IMR-90 (cell line): ENCODE data around the gene TTC21B. TPM values are rescaled to one million over a fixed set of nuclear protein-coding genes. Genes with fewer than 3 reads are reported as not detected.

ENCODE experiments used
- ATAC-seq: fragments of 200-7000 bp; cut with Tn5 transposase; 2 replicates; pipeline ENCODE4 v1.9.1; 2020; ENCODE audit warnings: low read depth, mild to moderate bottlenecking, moderate library complexity
- BruUV-seq: library from RNA; stranded (reverse); fragments of 400-500 nt; replicated peaks from 2 replicates; lab custom pipeline; 2021; lab: Mats Ljungman, UMichigan
- CTCF ChIA-PET: fragments of 300-600 bp; formaldehyde crosslinking; extraction: SDS; loops from one replicate; lab custom pipeline; 2021; ENCODE audit warnings: antibody characterized with exemption; lab: Yijun Ruan, JAX
- POLR2A ChIA-PET: fragments of 300-600 bp; sonication (Branson Sonifier 250); formaldehyde crosslinking; loops from one replicate; lab custom pipeline; 2022; ENCODE audit warnings: antibody characterized with exemption; ENCODE audit not compliant: unreplicated experiment; lab: Charles Lee
- DNase-seq: peaks from one replicate; pipeline ENCODE4 v3.0.0; 2013
- H2AFZ ChIP-seq: replicated peaks from 2 replicates; pipeline ENCODE3; 2013; ENCODE audit warnings: low read length, mild to moderate bottlenecking; ENCODE audit not compliant: poor library complexity
- H2AK5ac ChIP-seq: 2 replicates; pipeline ENCODE4 v1.6.1; 2013; ENCODE audit warnings: low read depth, low read length, inconsistent platforms
- H2AK9ac ChIP-seq: replicated peaks from 2 replicates; pipeline ENCODE3; 2013; ENCODE audit warnings: mild to moderate bottlenecking, low read depth, low read length, moderate library complexity; ENCODE audit not compliant: poor library complexity
- H2BK120ac ChIP-seq: 2 replicates; pipeline ENCODE4 v1.6.1; 2013; ENCODE audit warnings: low read depth, low read length, inconsistent platforms
- H2BK15ac ChIP-seq: 3 replicates; pipeline ENCODE4 v1.6.1; 2013; ENCODE audit warnings: low read depth, low read length, inconsistent platforms
- H2BK20ac ChIP-seq: 2 replicates; pipeline ENCODE4 v1.6.1; 2013; ENCODE audit warnings: low read depth, mild to moderate bottlenecking, inconsistent platforms, low read length, moderate library complexity
- H2BK5ac ChIP-seq: 2 replicates; pipeline ENCODE4 v1.6.1; 2013; ENCODE audit warnings: mild to moderate bottlenecking, low read depth, low read length, inconsistent platforms; ENCODE audit not compliant: poor library complexity, severe bottlenecking
- H3K14ac ChIP-seq: replicated peaks from 2 replicates; pipeline ENCODE4 v1.6.1; 2013; ENCODE audit warnings: low read depth, low read length, inconsistent platforms
- H3K18ac ChIP-seq: 2 replicates; pipeline ENCODE4 v1.6.1; 2013; ENCODE audit warnings: low read depth, low read length, control low read depth
- H3K23ac ChIP-seq: 2 replicates; pipeline ENCODE4 v1.6.1; 2013; ENCODE audit warnings: low read depth, low read length, inconsistent platforms
- H3K27ac ChIP-seq: 2 replicates; pipeline ENCODE4 v1.5.1; 2013; ENCODE audit warnings: mild to moderate bottlenecking, control low read depth, low read length; ENCODE audit not compliant: insufficient read depth
- H3K27me3 ChIP-seq: 2 replicates; pipeline ENCODE4 v1.6.1; 2013; ENCODE audit warnings: low read length; ENCODE audit not compliant: control insufficient read depth, insufficient read depth
- H3K36me3 ChIP-seq: 2 replicates; pipeline ENCODE4 v1.6.1; 2013; ENCODE audit warnings: low read length, mixed read lengths; ENCODE audit not compliant: control insufficient read depth, insufficient read depth
- H3K4ac ChIP-seq: 2 replicates; pipeline ENCODE4 v1.6.1; 2013; ENCODE audit warnings: low read depth, low read length, inconsistent platforms
- H3K4me1 ChIP-seq: 2 replicates; pipeline ENCODE4 v1.6.1; 2013; ENCODE audit warnings: low read length, mixed read lengths; ENCODE audit not compliant: control insufficient read depth, insufficient read depth
- H3K4me2 ChIP-seq: 2 replicates; pipeline ENCODE4 v1.6.1; 2013; ENCODE audit warnings: low read depth, mild to moderate bottlenecking, control low read depth, low read length, moderate library complexity
- H3K4me3 ChIP-seq: 2 replicates; pipeline ENCODE4 v1.5.1; 2013; ENCODE audit warnings: low read depth, mild to moderate bottlenecking, control low read depth, low read length, moderate library complexity; ENCODE audit not compliant: insufficient read depth
- H3K56ac ChIP-seq: 2 replicates; pipeline ENCODE4 v1.6.1; 2013; ENCODE audit warnings: low read length, inconsistent platforms; ENCODE audit not compliant: insufficient read depth; ENCODE audit errors: extremely low read depth
- H3K79me1 ChIP-seq, 2 experiments: 2 replicates each; pipeline ENCODE4 v1.6.1; 2013; ENCODE audit warnings: low read length in 2 of 2, inconsistent platforms in 1 of 2, low read depth in 1 of 2
- H3K9ac ChIP-seq: 2 replicates; pipeline ENCODE4 v1.6.1; 2013; ENCODE audit warnings: low read depth, low read length, control low read depth
- H3K9me1 ChIP-seq: 2 replicates; pipeline ENCODE4 v1.6.1; 2013; ENCODE audit warnings: low read length, inconsistent platforms; ENCODE audit not compliant: insufficient read depth
- H3K9me3 ChIP-seq: 2 replicates; pipeline ENCODE4 v1.6.1; 2013; ENCODE audit warnings: low read length; ENCODE audit not compliant: control insufficient read depth, insufficient read depth
- H4K20me1 ChIP-seq: 2 replicates; pipeline ENCODE4 v1.6.1; 2013; ENCODE audit warnings: low read length, inconsistent platforms; ENCODE audit not compliant: insufficient read depth
- H4K5ac ChIP-seq: 2 replicates; pipeline ENCODE4 v1.6.1; 2013; ENCODE audit warnings: mild to moderate bottlenecking, low read depth, low read length, control low read depth
- H4K8ac ChIP-seq, 2 experiments: 2 replicates each; pipeline ENCODE4 v1.6.1; 2013; ENCODE audit warnings: low read depth in 2 of 2, low read length in 2 of 2, control low read depth in 1 of 2, inconsistent platforms in 1 of 2
- H4K91ac ChIP-seq: 2 replicates; pipeline ENCODE4 v1.6.1; 2013; ENCODE audit warnings: low read depth, low read length, inconsistent platforms; ENCODE audit not compliant: insufficient read depth
- BHLHE40 ChIP-seq: fragments of 150-350 bp; IDR thresholded peaks from 2 replicates; pipeline ENCODE4 v1.6.1; 2016; ENCODE audit warnings: mild to moderate bottlenecking, low read depth, low read length
- CHD1 ChIP-seq: IDR thresholded peaks from 2 replicates; pipeline ENCODE4 v1.6.1; 2012; ENCODE audit warnings: low read depth, low read length, improper control_type of control experiment
- MAZ ChIP-seq: IDR thresholded peaks from 2 replicates; pipeline ENCODE4 v1.6.1; 2012; ENCODE audit warnings: low read depth, mild to moderate bottlenecking, low read length, improper control_type of control experiment, moderate library complexity, borderline replicate concordance
- SMC3 ChIP-seq: fragments of 150-350 bp; IDR thresholded peaks from 2 replicates; pipeline ENCODE4 v1.6.1; 2016; ENCODE audit warnings: low read depth, mild to moderate bottlenecking, antibody characterized with exemption, low read length, moderate library complexity
- WGBS, 2 experiments: methylation state at CpG; one replicate each; pipeline versions ENCODE4 v1.1.5 to v1.1.7; 2013; ENCODE audit warnings: missing lambda C conversion rate in 2 of 2; ENCODE audit not compliant: insufficient read length in 1 of 2; ENCODE audit errors: extremely low coverage in 2 of 2; 5-methylcytosine and 5-hydroxymethylcytosine counted together
- dilution Hi-C: fragments of 300-500 bp; cut with HindIII; formaldehyde crosslinking; loops from one replicate; pipeline ENCODE4 v1.14.3; 2018; ENCODE audit warnings: low sequenced_read_pairs; ENCODE audit not compliant: unreplicated experiment
- in situ Hi-C: fragments of 300-500 bp; cut with MboI; formaldehyde crosslinking; loops from 3 replicates; pipeline ENCODE4 v1.14.3; 2019; ENCODE audit warnings: low sequenced_read_pairs, inconsistent platforms, mixed read lengths
- intact Hi-C: fragments of 100-400 bp; cut with micrococcal nuclease; formaldehyde crosslinking; loops from 2 replicates; pipeline ENCODE4 v1.10.0; 2022
- polyA plus RNA-seq, 3 experiments: library from polyadenylated mRNA; depleted of rRNA; stranded (reverse); fragments of >200 nt; gene quantifications; 2 replicates each; pipeline ENCODE4 v1.2.3, GENCODE V29; 2012; ENCODE audit warnings: low replicate concordance in 1 of 3
- total RNA-seq: library from RNA; depleted of rRNA; stranded (reverse); fragments of >200 nt; gene quantifications from 2 replicates; pipeline ENCODE4 v1.2.3, GENCODE V29; 2012

Gene TTC21B
- total and polyA plus RNA-seq, 2 of the 4 experiments (the other 2 are of a cell fraction) = 8.0 to 17.2 TPM

- H3K27me3 ChIP-seq = no peaks in the 10 kb centered on the region
- no peaks in the 10 kb centered on the region for H3K4me1 ChIP-seq
- intact Hi-C loops = no loop called here
- H3K9me1 ChIP-seq = no peaks in the 10 kb centered on the region
- H2BK15ac ChIP-seq = no peak overlapping the region
- no peak overlapping the region for H4K91ac ChIP-seq
- H3K9me3 ChIP-seq = no peaks in the 10 kb centered on the region
- WGBS, 2 experiments = 100% methylated on average over 1 of the region's 4 CpGs; no CpG with 5 or more reads in 1 of the 2 experiments
- H3K4me3 ChIP-seq = no peak overlapping the region
- H4K8ac ChIP-seq = no peak overlapping the region
- no peak for TF ChIP-seq CHD1
- TF ChIP-seq MAZ = no peak
- TF ChIP-seq SMC3 = no peak
- TF ChIP-seq BHLHE40 = no peak
- no peak overlapping the region for H3K27ac ChIP-seq
- no peak overlapping the region for H2BK20ac ChIP-seq
- no peak overlapping the region for H3K56ac ChIP-seq
- H3K14ac ChIP-seq = no peak overlapping the region
- in situ Hi-C loops = loop anchor here (25.0 kb wide), 1 partner anchor 450 kb away; no protein-coding TSS in a partner anchor
- H4K5ac ChIP-seq = no peak overlapping the region
- H2AK9ac ChIP-seq = no peak overlapping the region
- H3K18ac ChIP-seq = no peak overlapping the region
- DNase-seq (no peak), ATAC-seq (no peak)
- CTCF ChIA-PET = no interaction called here
- no peak overlapping the region for H2BK5ac ChIP-seq
- H2AK5ac ChIP-seq = no peak overlapping the region
- H3K23ac ChIP-seq = no peak overlapping the region
- POLR2A ChIA-PET = no interaction called here
- H3K4ac ChIP-seq = no peak overlapping the region
- no TSS peak for BruUV-seq
- no peak overlapping the region for H2BK120ac ChIP-seq
- H3K79me1 ChIP-seq = no peaks in the 10 kb centered on the region
- no peak overlapping the region for H3K4me2 ChIP-seq
- dilution Hi-C loops = no loop called here
- H2AFZ ChIP-seq = no peak overlapping the region
- H3K36me3 ChIP-seq = no peaks in the 10 kb centered on the region
- H3K9ac ChIP-seq = no peak overlapping the region
- no peaks in the 10 kb centered on the region for H4K20me1 ChIP-seq
These were observed 8.2 kb upstream of the TTC21B start for GRCh38 chr2:165961818-165962217.
